ENCODE data around the gene RITA1.

RITA1 gene

DNA sequence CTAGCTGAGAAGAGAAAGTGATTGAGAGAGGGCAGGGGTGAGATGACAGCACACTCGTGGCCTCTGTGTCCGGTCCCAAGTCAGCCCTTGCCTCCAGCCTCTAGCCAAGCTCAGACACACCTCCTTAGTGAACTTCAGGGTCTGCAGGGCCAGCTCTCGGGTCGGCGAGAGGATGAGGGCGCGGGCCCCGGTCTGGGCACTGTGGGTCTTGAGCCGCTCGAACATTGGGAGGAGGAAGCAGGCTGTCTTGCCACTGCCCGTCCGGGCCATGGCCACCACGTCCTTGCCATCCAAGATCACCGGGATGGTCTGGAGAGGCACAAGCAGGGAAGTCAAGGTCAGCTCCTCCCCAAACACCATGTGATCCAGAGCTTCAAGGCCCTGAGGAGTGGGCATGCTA lies 6.5 kb upstream of the RITA1 start:
- no peaks in the 10 kb centered on the region for H3K9me3 ChIP-seq (ENCODE audit: insufficient read depth, low read length)
- H3K9ac ChIP-seq (ENCODE audit: low read length) = no peak overlapping the region
- H3K4me3 ChIP-seq (ENCODE audit: low read length) = no peak overlapping the region
- H2AFZ ChIP-seq (ENCODE audit: low read depth, low read length) = no peak overlapping the region
- no peak for TF ChIP-seq CTCF (IDR thresholded peaks at IDR 0.05; ENCODE audit: low read depth, low read length)
- TF ChIP-seq EZH2phosphoT487 (IDR thresholded peaks at IDR 0.05; ENCODE audit: low read depth) = no peak
- H3K79me2 ChIP-seq (ENCODE audit: low read length) = peaks cover 38% of the 10 kb centered on the region
- H3K27me3 ChIP-seq (ENCODE audit: low read depth, low read length) = no peaks in the 10 kb centered on the region
- H3K27ac ChIP-seq (ENCODE audit: low read length) = no peak overlapping the region
- H4K20me1 ChIP-seq (ENCODE audit: insufficient read depth, low read length) = peaks cover 3% of the 10 kb centered on the region; the same call in 1 of the 2 replicates
- H3K36me3 ChIP-seq (replicated peaks; ENCODE audit: low read depth, low read length) = peaks cover 61% of the 10 kb centered on the region
- peaks cover 12% of the 10 kb centered on the region for H3K4me1 ChIP-seq (ENCODE audit: low read length)
- H3K4me2 ChIP-seq (ENCODE audit: low read length) = no peak overlapping the region

- H3K4me2 ChIP-seq (ENCODE audit: low read length) = no peak overlapping the region
- peaks cover 58% of the 10 kb centered on the region for H3K36me3 ChIP-seq (replicated peaks; ENCODE audit: low read depth, low read length)
- peaks cover 51% of the 10 kb centered on the region for H3K79me2 ChIP-seq (ENCODE audit: low read length)
- peaks cover 9% of the 10 kb centered on the region for H3K4me1 ChIP-seq (ENCODE audit: low read length)
- no peak overlapping the region for H2AFZ ChIP-seq (ENCODE audit: low read depth, low read length)
- no peak overlapping the region for H3K9ac ChIP-seq (ENCODE audit: low read length)
- no peaks in the 10 kb centered on the region for H3K27me3 ChIP-seq (ENCODE audit: low read depth, low read length)
- H3K27ac ChIP-seq (ENCODE audit: low read length) = no peak overlapping the region
- peaks cover 3% of the 10 kb centered on the region; the same call in 1 of the 2 replicates for H4K20me1 ChIP-seq (ENCODE audit: insufficient read depth, low read length)
- no peak overlapping the region for H3K4me3 ChIP-seq (ENCODE audit: low read length)
- TF ChIP-seq EZH2phosphoT487 (IDR thresholded peaks at IDR 0.05; ENCODE audit: low read depth) (no peak), CTCF (IDR thresholded peaks at IDR 0.05; ENCODE audit: low read depth, low read length) (no peak)
- no peaks in the 10 kb centered on the region for H3K9me3 ChIP-seq (ENCODE audit: insufficient read depth, low read length)
These were observed 5.2 kb upstream of the RITA1 start for GRCh38 chr12:113180333-113180732.

DNA sequence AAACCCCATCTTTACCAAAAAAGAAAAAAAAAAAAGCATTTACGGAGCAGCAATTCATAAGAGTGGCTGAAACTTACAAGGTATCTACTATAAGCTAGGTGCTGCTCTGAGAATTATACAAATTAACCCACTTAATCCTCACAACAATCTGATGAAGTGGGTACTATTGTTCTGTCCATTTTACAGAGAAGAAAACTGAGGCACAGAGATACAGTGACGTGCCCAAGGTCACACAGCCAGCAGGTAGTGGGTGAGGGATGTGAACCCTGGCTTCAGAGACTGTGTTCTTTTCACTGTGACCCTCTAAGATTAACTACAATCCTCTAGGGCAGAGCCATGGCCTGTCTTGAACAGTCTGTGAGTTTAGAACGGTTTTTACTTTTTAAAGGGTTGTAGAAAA lies 3.5 kb upstream of the RITA1 start:
- H3K36me3 ChIP-seq (replicated peaks; ENCODE audit: low read depth, low read length) = peaks cover 53% of the 10 kb centered on the region
- TF ChIP-seq EZH2phosphoT487 (IDR thresholded peaks at IDR 0.05; ENCODE audit: low read depth) (no peak), CTCF (IDR thresholded peaks at IDR 0.05; ENCODE audit: low read depth, low read length) (no peak)
- H3K27ac ChIP-seq (ENCODE audit: low read length) = no peak overlapping the region
- no peak overlapping the region for H3K9ac ChIP-seq (ENCODE audit: low read length)
- no peak overlapping the region for H2AFZ ChIP-seq (ENCODE audit: low read depth, low read length)
- no peak overlapping the region for H3K4me3 ChIP-seq (ENCODE audit: low read length)
- H4K20me1 ChIP-seq (ENCODE audit: insufficient read depth, low read length) = peaks cover 3% of the 10 kb centered on the region; the same call in 1 of the 2 replicates
- peaks cover 67% of the 10 kb centered on the region for H3K79me2 ChIP-seq (ENCODE audit: low read length)
- no peaks in the 10 kb centered on the region for H3K9me3 ChIP-seq (ENCODE audit: insufficient read depth, low read length)
- no peaks in the 10 kb centered on the region for H3K27me3 ChIP-seq (ENCODE audit: low read depth, low read length)
- H3K4me2 ChIP-seq (ENCODE audit: low read length) = no peak overlapping the region
- peaks cover 18% of the 10 kb centered on the region for H3K4me1 ChIP-seq (ENCODE audit: low read length)

DNA sequence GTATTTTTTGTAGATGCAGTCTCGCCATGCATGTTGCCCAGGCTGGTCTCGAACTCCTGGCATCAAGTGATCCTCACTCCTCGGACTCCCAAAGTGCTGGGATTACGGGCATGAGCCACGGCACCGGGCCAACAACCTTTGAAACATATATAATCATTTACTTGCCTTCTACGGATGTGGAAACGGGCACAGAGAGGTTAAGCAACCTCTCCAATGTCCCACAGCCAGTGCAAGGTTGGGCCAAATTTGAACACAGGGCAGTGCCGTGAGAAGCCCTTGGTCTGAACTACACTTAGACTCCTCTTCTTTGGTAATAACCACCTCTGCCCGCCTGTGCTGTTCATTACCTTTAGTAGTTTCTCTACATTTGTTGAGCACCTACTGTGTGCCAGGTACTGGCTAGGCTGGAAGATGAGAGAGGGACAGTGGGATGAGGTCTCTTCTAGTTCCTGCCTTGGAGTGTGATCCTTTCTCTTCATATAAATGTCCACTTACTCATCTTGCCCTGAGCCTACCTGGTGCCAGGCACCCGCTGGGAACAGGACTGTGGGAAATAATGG lies 2.4 kb upstream of the RITA1 start:
- no peaks in the 10 kb centered on the region for H3K27me3 ChIP-seq (ENCODE audit: low read depth, low read length)
- no peak overlapping the region for H3K4me2 ChIP-seq (ENCODE audit: low read length)
- H3K4me1 ChIP-seq (ENCODE audit: low read length) = peaks cover 23% of the 10 kb centered on the region
- H3K4me3 ChIP-seq (ENCODE audit: low read length) = no peak overlapping the region
- no peak overlapping the region for H3K27ac ChIP-seq (ENCODE audit: low read length)
- TF ChIP-seq EZH2phosphoT487 (IDR thresholded peaks at IDR 0.05; ENCODE audit: low read depth) (no peak), CTCF (IDR thresholded peaks at IDR 0.05; ENCODE audit: low read depth, low read length) (no peak)
- H3K9ac ChIP-seq (ENCODE audit: low read length) = no peak overlapping the region
- peaks cover 46% of the 10 kb centered on the region for H3K36me3 ChIP-seq (replicated peaks; ENCODE audit: low read depth, low read length)
- no peaks in the 10 kb centered on the region for H3K9me3 ChIP-seq (ENCODE audit: insufficient read depth, low read length)
- H2AFZ ChIP-seq (ENCODE audit: low read depth, low read length) = no peak overlapping the region
- H4K20me1 ChIP-seq (ENCODE audit: insufficient read depth, low read length) = peaks cover 3% of the 10 kb centered on the region; the same call in 1 of the 2 replicates
- peaks cover 72% of the 10 kb centered on the region for H3K79me2 ChIP-seq (ENCODE audit: low read length)

Measured in OCI-LY3 (cell line).